ENCODE results near the gene ANAPC16.
"Not testable (repeated sequence)": the region's sequence is repeated elsewhere in the genome, so short reads cannot be mapped to it uniquely, and the experiment has no call there.

DNA sequence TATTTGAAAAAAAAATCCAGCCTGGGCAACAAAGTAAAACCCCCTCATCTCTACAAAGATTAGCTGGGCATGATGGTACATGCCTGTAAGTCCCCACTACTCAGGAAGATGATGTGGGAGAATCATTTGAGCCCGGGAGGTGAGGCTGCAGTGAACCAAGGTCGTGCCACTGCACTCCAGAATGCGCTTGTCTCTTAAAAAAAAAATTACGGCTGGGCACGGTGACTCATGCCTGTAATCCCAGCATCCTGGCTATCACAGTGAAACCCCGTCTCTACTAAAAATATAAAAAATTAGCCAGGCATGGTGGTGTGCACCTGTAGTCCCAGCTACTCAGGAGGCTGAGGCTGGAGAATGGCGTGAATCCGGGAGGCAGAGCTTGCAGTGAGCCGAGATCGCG lies 4.4 kb upstream of the ANAPC16 start:
- TF ChIP-seq, protein P1, sequence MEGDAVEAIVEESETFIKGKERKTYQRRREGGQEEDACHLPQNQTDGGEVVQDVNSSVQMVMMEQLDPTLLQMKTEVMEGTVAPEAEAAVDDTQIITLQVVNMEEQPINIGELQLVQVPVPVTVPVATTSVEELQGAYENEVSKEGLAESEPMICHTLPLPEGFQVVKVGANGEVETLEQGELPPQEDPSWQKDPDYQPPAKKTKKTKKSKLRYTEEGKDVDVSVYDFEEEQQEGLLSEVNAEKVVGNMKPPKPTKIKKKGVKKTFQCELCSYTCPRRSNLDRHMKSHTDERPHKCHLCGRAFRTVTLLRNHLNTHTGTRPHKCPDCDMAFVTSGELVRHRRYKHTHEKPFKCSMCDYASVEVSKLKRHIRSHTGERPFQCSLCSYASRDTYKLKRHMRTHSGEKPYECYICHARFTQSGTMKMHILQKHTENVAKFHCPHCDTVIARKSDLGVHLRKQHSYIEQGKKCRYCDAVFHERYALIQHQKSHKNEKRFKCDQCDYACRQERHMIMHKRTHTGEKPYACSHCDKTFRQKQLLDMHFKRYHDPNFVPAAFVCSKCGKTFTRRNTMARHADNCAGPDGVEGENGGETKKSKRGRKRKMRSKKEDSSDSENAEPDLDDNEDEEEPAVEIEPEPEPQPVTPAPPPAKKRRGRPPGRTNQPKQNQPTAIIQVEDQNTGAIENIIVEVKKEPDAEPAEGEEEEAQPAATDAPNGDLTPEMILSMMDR (IDR thresholded peaks at IDR 0.05 in 8 of 11, conservative IDR thresholded peaks at IDR 0.05 in 3 of 11), result not testable (repeated sequence)
- not testable (repeated sequence) for TF ChIP-seq POLR2AphosphoS5 (IDR thresholded peaks at IDR 0.05)
